NCI-H1694 treated with DMSO at 0.1 percent for 48 hours (cell line): Measurements from ENCODE around the gene CDKN2AIPNL.

Experiments
- DNase-seq: peaks from one replicate; lab custom pipeline; 2025; lab: John Stamatoyannopoulos, UW

CDKN2AIPNL gene

GRCh38 chr5:134411546-134412266, at the start of gene CDKN2AIPNL:
CDKN2AIPNL (minus strand) TSS chr5:134411881; CDS start chr5:134411854, 27 bp downstream.
- peak; percentile 68 for DNase-seq

GRCh38 chr5:134460551-134460950, 48.9 kb upstream of the CDKN2AIPNL start:
- DNase-seq, result no peak

- DNase-seq, result no peak
Measured at GRCh38 chr5:134459491-134459890, 47.8 kb upstream of the CDKN2AIPNL start.

- no peak for DNase-seq
Measured at GRCh38 chr5:134459010-134459403, 47.3 kb upstream of the CDKN2AIPNL start.

- DNase-seq, result no peak
Measured at GRCh38 chr5:134458234-134459009, 46.7 kb upstream of the CDKN2AIPNL start.

- no peak for DNase-seq
Measured at GRCh38 chr5:134457801-134458200, 46.1 kb upstream of the CDKN2AIPNL start.

- DNase-seq, result no peak
Measured at GRCh38 chr5:134456825-134457224, 45.1 kb upstream of the CDKN2AIPNL start.

- DNase-seq, result no peak
Measured at GRCh38 chr5:134455466-134455865, 43.8 kb upstream of the CDKN2AIPNL start.

GRCh38 chr5:134453016-134453415, 41.3 kb upstream of the CDKN2AIPNL start:
- DNase-seq, result no peak

- DNase-seq, result no peak
Measured at GRCh38 chr5:134451936-134452505, 40.3 kb upstream of the CDKN2AIPNL start.

GRCh38 chr5:134451225-134451935, 39.7 kb upstream of the CDKN2AIPNL start:
- DNase-seq, result no peak

- no peak for DNase-seq
Measured at GRCh38 chr5:134450374-134450773, 38.7 kb upstream of the CDKN2AIPNL start.

- no peak for DNase-seq
Measured at GRCh38 chr5:134449167-134449566, 37.5 kb upstream of the CDKN2AIPNL start.

- DNase-seq, result no peak
Measured at GRCh38 chr5:134447815-134448520, 36.3 kb upstream of the CDKN2AIPNL start.

GRCh38 chr5:134446938-134447337, 35.3 kb upstream of the CDKN2AIPNL start:
- no peak for DNase-seq

- no peak for DNase-seq
Measured at GRCh38 chr5:134445856-134446818, 34.5 kb upstream of the CDKN2AIPNL start.

- no peak for DNase-seq
Measured at GRCh38 chr5:134444941-134445471, 33.3 kb upstream of the CDKN2AIPNL start.

- no peak for DNase-seq
Measured at GRCh38 chr5:134440201-134440755, 28.6 kb upstream of the CDKN2AIPNL start.

GRCh38 chr5:134439210-134439654, 27.6 kb upstream of the CDKN2AIPNL start:
- no peak for DNase-seq

GRCh38 chr5:134438721-134439123, 27.0 kb upstream of the CDKN2AIPNL start:
- no peak for DNase-seq
